Parathyroid adenoma (tissue), 2 donors: ENCODE results near the gene ZNF436.

Source experiments
- H2AFZ ChIP-seq: fragments of 300-600 bp; sonication (generic); one replicate; pipeline ENCODE4 v1.7.0; 2017; ENCODE audit warnings: antibody characterized with exemption, mild to moderate bottlenecking
- H3K27ac ChIP-seq: fragments of 300-600 bp; sonication (generic); one replicate; pipeline ENCODE4 v1.7.0; 2017
- H3K27me3 ChIP-seq: fragments of 300-600 bp; sonication (generic); one replicate; pipeline ENCODE4 v1.7.0; 2017; ENCODE audit warnings: low read length; ENCODE audit not compliant: control insufficient read depth, insufficient read depth
- H3K36me3 ChIP-seq: fragments of 300-600 bp; sonication (generic); one replicate; pipeline ENCODE4 v1.7.0; 2017; ENCODE audit warnings: low read length; ENCODE audit not compliant: control insufficient read depth, insufficient read depth
- H3K4me1 ChIP-seq: fragments of 300-600 bp; sonication (generic); one replicate; pipeline ENCODE4 v1.7.0; 2017; ENCODE audit warnings: control low read depth
- H3K4me2 ChIP-seq: fragments of 300-600 bp; sonication (generic); one replicate; pipeline ENCODE4 v1.7.0; 2017; ENCODE audit warnings: low read length
- H3K4me3 ChIP-seq: fragments of 300-600 bp; sonication (generic); one replicate; pipeline ENCODE4 v1.7.0; 2017; ENCODE audit warnings: low read depth, low read length
- H3K79me2 ChIP-seq: fragments of 300-600 bp; sonication (generic); one replicate; pipeline ENCODE4 v1.7.0; 2017; ENCODE audit warnings: control low read depth
- H3K9ac ChIP-seq: fragments of 300-600 bp; sonication (generic); one replicate; pipeline ENCODE4 v1.7.0; 2017; ENCODE audit warnings: mild to moderate bottlenecking
- H3K9me3 ChIP-seq: fragments of 300-600 bp; sonication (generic); one replicate; pipeline ENCODE4 v1.7.0; 2017; ENCODE audit warnings: low read length; ENCODE audit not compliant: control insufficient read depth
- TF ChIP-seq, protein P1 (sequence below): fragments of 300-600 bp; sonication (generic); IDR thresholded peaks from one replicate; pipeline ENCODE4 v1.7.0; 2017; ENCODE audit warnings: antibody characterized with exemption, mild to moderate bottlenecking
- donor health status: primary hyperparathyroidism.

ZNF436 gene

GRCh38 chr1:23402286-23403037 lies 32.8 kb upstream of the ZNF436 start:
- no peaks in the 10 kb centered on the region for H3K79me2 ChIP-seq
- H3K27ac ChIP-seq: no peak overlapping the region
- H3K9me3 ChIP-seq: no peaks in the 10 kb centered on the region
- no peaks in the 10 kb centered on the region for H3K27me3 ChIP-seq
- no peak overlapping the region for H3K4me3 ChIP-seq
- TF ChIP-seq, protein P1, sequence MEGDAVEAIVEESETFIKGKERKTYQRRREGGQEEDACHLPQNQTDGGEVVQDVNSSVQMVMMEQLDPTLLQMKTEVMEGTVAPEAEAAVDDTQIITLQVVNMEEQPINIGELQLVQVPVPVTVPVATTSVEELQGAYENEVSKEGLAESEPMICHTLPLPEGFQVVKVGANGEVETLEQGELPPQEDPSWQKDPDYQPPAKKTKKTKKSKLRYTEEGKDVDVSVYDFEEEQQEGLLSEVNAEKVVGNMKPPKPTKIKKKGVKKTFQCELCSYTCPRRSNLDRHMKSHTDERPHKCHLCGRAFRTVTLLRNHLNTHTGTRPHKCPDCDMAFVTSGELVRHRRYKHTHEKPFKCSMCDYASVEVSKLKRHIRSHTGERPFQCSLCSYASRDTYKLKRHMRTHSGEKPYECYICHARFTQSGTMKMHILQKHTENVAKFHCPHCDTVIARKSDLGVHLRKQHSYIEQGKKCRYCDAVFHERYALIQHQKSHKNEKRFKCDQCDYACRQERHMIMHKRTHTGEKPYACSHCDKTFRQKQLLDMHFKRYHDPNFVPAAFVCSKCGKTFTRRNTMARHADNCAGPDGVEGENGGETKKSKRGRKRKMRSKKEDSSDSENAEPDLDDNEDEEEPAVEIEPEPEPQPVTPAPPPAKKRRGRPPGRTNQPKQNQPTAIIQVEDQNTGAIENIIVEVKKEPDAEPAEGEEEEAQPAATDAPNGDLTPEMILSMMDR: no peak
- peaks cover 7% of the 10 kb centered on the region for H3K4me1 ChIP-seq
- no peaks in the 10 kb centered on the region for H3K36me3 ChIP-seq
- no peak overlapping the region for H3K9ac ChIP-seq
- H2AFZ ChIP-seq: no peak overlapping the region
- H3K4me2 ChIP-seq: no peak overlapping the region

DNA sequence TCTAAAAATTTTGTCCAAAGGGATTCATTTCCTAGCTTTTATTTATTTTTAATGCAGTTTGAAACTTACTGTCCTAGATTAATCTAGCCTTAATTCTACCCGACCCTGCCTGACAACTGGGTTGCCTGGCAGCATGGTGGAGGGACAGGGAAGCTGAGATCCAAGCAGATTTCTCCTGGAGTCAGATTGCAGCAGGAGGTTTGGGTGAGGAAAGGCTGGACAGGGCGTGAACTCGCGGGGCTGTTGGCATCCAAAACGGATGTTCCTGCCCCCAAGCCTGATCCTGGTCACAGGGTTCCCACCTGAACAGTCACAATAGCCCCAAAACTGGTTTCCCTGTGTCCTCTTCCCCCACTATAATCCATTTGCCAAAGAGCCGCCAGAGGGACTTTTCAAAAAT lies 31.7 kb upstream of the ZNF436 start:
- H3K4me2 ChIP-seq: no peak overlapping the region
- no peaks in the 10 kb centered on the region for H3K27me3 ChIP-seq
- TF ChIP-seq, protein P1: no peak

GRCh38 chr1:23400324-23401114 lies 30.9 kb upstream of the ZNF436 start:
- H3K9me3 ChIP-seq: no peaks in the 10 kb centered on the region
- no peak overlapping the region for H3K4me3 ChIP-seq
- H3K4me2 ChIP-seq: no peak overlapping the region
- H3K27ac ChIP-seq: no peak overlapping the region
- H2AFZ ChIP-seq: no peak overlapping the region
- no peaks in the 10 kb centered on the region for H3K27me3 ChIP-seq
- no peaks in the 10 kb centered on the region for H3K79me2 ChIP-seq
- H3K36me3 ChIP-seq: no peaks in the 10 kb centered on the region
- H3K9ac ChIP-seq: no peak overlapping the region
- H3K4me1 ChIP-seq: peaks cover 7% of the 10 kb centered on the region
- TF ChIP-seq, protein P1: no peak

More for the DNA sequence above, 31.7 kb upstream of the ZNF436 start:
- H3K4me1 ChIP-seq: peaks cover 7% of the 10 kb centered on the region
- no peaks in the 10 kb centered on the region for H3K9me3 ChIP-seq
- no peak overlapping the region for H2AFZ ChIP-seq
- no peaks in the 10 kb centered on the region for H3K36me3 ChIP-seq
- H3K9ac ChIP-seq: no peak overlapping the region
- H3K79me2 ChIP-seq: no peaks in the 10 kb centered on the region
- H3K4me3 ChIP-seq: no peak overlapping the region
- no peak overlapping the region for H3K27ac ChIP-seq

DNA sequence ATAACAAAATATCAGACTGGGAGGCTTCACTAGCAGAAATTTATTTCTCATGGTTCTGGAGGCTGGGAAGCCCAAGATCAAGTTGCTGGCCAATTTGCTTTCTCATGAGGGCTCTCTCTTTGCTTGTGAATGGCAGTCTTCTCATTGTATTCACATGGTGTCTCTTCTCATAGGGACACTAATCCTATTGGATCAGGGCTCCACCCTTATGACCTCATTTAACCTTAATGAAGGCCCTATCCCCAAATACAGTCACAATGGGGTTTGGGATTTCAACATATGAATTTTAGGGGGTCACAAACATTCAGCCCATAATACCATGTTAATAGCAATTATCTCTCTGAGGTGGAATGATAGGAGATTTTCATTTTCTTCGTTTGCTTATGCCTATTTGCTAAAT lies 29.6 kb upstream of the ZNF436 start:
- Histone ChIP-seq H3K36me3 (no peaks in the 10 kb centered on the region), H3K4me3 (no peak overlapping the region), H3K27ac (no peak overlapping the region), H3K9me3 (no peaks in the 10 kb centered on the region), H3K4me2 (no peak overlapping the region), H3K79me2 (no peaks in the 10 kb centered on the region), H3K4me1 (peaks cover 6% of the 10 kb centered on the region), H3K27me3 (no peaks in the 10 kb centered on the region), H3K9ac (no peak overlapping the region), H2AFZ (no peak overlapping the region)
- TF ChIP-seq, protein P1: no peak
